Epidermal melanocyte (primary cell): ENCODE measurements around the gene SYNE1.
"Not testable (repeated sequence)": the region's sequence is repeated elsewhere in the genome, so short reads cannot be mapped to it uniquely, and the experiment has no call there.

Experiments used
- DNase-seq: peaks from one replicate; pipeline ENCODE4 v3.0.0; 2011; ENCODE audit warnings: low spot score; ENCODE audit not compliant: insufficient read length

Gene SYNE1

GRCh38 chr6:152631376-152631775 lies 5.8 kb downstream of the SYNE1 start:
- no peak for DNase-seq

GRCh38 chr6:152630832-152631231 lies 6.3 kb downstream of the SYNE1 start:
- no peak for DNase-seq

- no peak for DNase-seq
Observed at GRCh38 chr6:152625213-152625612, 11.9 kb downstream of the SYNE1 start.

GRCh38 chr6:152614776-152615175 lies 22.4 kb downstream of the SYNE1 start:
- not testable (repeated sequence) for DNase-seq

- DNase-seq: no peak
Observed at GRCh38 chr6:152609125-152609670, 28.0 kb downstream of the SYNE1 start.

- no peak for DNase-seq
Observed at GRCh38 chr6:152605941-152606340, 31.2 kb downstream of the SYNE1 start.

- no peak for DNase-seq
Observed at GRCh38 chr6:152605342-152605741, 31.8 kb downstream of the SYNE1 start.

- DNase-seq: no peak
Observed at GRCh38 chr6:152603911-152604310, 33.3 kb downstream of the SYNE1 start.

- DNase-seq: no peak
Observed at GRCh38 chr6:152600022-152600421, 37.1 kb downstream of the SYNE1 start.

GRCh38 chr6:152598901-152599537 lies 38.1 kb downstream of the SYNE1 start:
- DNase-seq: no peak

GRCh38 chr6:152598421-152598820 lies 38.7 kb downstream of the SYNE1 start:
- DNase-seq: no peak

- DNase-seq: no peak
Observed at GRCh38 chr6:152596726-152597125, 40.4 kb downstream of the SYNE1 start.

- no peak for DNase-seq
Observed at GRCh38 chr6:152595499-152595898, 41.7 kb downstream of the SYNE1 start.

- DNase-seq: no peak
Observed at GRCh38 chr6:152594701-152595100, 42.5 kb downstream of the SYNE1 start.

GRCh38 chr6:152588456-152588855 lies 48.7 kb downstream of the SYNE1 start:
- DNase-seq: no peak

- no peak for DNase-seq
Observed at GRCh38 chr6:152587473-152587872, 49.7 kb downstream of the SYNE1 start.

GRCh38 chr6:152585236-152585635 lies 51.9 kb downstream of the SYNE1 start:
- DNase-seq: no peak

- no peak for DNase-seq
Observed at GRCh38 chr6:152583888-152584287, 53.3 kb downstream of the SYNE1 start.

GRCh38 chr6:152576525-152576924 lies 60.6 kb downstream of the SYNE1 start:
- DNase-seq: no peak

- DNase-seq: no peak
Observed at GRCh38 chr6:152575621-152576150, 61.5 kb downstream of the SYNE1 start.

- DNase-seq: no peak
Observed at GRCh38 chr6:152575161-152575560, 62.0 kb downstream of the SYNE1 start.

GRCh38 chr6:152573762-152574161 lies 63.4 kb downstream of the SYNE1 start:
- DNase-seq: no peak
